Activated CD8-positive, alpha-beta memory T cell treated with anti-CD3 and anti-CD28 coated beads for 24 hours (primary cell): ENCODE data around the gene L3MBTL4.

Experiments
- DNase-seq: peaks from one replicate; pipeline ENCODE4 v3.0.0-alpha.2; 2020

Gene L3MBTL4

GRCh38 chr18:5944448-5944847 lies 470.3 kb downstream of the L3MBTL4 start:
- DNase-seq: no peak

DNA sequence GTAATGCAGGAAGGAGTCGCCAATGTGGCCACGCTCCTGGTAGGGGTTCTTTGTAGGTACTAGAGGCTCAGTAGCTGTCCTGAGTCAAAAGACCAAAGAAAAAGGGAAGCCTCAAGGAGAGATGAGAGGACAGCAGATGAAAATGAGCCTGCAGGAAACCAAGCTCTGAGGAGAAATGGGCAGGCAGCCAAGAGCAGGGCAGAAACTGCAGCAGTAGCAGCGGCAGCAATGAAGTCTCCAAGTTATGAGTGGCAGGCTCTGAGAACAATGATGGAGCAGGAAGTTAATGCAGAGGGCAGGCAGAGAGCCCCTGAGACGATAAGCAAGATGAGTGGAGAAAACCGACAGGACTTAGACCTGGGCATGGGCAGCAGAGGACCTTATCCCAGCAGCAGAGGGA lies 471.2 kb downstream of the L3MBTL4 start:
- DNase-seq: no peak

DNA sequence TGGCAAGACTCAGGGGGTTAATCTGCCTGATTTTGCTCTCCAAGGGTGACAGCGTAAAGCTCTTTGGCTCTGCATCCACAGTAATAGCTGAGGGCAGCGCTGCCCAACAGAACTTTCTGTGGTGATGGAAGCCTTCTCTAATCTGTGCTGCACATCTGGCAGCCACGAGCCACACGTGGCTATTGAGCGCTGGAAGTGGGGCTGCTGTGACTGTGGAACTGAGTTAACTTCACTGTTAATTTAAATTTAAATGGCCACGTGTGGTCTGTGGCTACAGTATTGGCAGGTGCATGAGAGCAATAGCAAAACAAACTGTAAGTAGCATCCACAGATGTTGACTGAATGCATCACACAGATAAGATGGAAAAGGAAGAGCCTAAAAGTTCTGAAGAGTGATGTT lies 472.1 kb downstream of the L3MBTL4 start:
- no peak for DNase-seq

DNA sequence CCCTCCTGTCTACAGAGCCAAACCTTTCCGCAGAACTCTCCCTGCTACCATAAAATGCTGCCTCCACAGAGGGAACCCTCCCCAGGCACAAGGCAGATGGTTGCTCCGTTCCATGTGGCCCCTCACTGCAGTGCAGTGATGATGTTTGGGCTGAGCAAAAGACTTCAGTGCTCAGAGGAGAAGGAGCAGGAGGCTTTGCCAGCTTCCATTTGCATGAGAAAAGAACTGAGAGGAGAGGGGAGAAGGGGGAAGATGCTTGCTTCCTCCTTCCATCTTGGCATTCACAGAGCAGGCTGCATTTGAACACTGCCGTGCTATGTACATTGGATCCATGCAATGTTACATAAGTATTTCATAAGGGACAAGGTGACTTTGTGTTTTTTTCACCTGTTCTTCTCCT lies 472.8 kb downstream of the L3MBTL4 start:
- no peak for DNase-seq

DNA sequence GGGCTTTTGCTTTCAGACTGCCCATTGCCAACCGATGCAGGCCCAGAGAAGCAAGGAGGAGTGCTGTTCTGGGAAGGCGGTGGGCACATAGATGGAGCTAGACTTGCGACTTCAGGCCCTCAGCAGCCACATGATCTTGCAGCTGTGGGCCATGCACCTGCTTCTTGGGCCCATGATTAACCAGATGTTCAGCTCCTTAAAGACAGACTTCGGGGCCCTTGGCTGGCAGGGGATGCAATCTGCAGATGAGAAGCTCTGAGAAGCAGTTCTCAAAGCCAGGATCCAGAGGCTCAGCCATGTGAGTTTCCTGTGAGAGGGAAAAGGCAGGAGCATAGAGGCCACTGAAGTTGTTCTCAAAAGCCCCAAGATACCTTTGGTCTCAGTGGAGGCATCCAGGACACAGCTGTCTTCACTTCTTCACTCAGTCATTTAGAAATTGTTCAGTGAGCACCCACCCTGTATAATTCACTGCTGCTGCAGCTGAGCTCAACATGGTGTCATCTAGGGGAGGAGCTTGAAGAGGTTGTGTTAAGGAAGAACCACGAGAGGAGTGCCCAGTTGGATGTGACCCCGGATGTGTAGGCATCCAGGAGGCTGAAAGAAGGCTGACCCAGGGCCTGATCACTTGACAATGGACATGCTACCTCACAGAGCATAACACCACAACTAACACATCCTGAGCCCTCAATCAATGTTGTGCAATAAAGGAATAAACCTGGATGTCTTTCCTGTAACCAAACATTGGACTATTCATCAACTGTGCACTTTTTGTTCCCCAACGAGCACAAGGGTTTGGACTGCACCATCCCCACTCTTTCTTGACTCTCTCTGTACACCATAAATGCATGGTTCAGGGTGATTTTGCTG lies 474.7 kb downstream of the L3MBTL4 start:
- DNase-seq: no peak

GRCh38 chr18:5937795-5938194 lies 476.9 kb downstream of the L3MBTL4 start:
- no peak for DNase-seq

GRCh38 chr18:5937121-5937520 lies 477.6 kb downstream of the L3MBTL4 start:
- DNase-seq: no peak

- DNase-seq: no peak
Observed at GRCh38 chr18:5930789-5931188, 483.9 kb downstream of the L3MBTL4 start.

DNA sequence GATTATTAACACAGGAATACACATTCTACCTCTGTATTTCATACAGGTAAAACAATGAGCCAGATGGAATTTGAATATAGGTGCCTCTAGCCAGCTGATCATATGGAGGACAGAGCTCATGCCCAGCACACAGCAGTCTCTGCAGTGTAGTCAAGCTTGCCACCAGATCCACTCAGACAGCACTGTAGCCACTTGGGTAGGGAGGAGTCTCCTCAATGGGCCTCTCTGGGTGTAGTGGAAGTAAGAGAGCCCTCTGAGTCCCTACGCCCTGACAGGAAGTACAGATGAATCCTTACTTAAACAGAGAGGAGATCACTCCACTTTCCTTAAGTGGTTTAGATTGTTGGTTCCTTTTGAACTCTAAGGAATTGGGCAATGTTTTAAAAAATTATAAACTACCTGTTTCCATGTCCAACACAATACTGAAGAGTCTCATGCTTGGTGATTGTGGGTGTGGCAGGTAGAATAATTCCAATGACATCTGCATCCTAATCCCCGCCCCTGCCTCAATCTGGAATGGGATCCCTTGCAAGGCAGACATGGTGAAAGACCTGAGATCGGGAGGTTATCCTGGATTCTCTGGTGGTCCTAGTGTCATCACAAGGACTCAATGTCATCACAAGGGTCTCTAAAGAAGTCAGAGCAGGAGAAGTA lies 496.4 kb downstream of the L3MBTL4 start:
- no peak for DNase-seq

DNA sequence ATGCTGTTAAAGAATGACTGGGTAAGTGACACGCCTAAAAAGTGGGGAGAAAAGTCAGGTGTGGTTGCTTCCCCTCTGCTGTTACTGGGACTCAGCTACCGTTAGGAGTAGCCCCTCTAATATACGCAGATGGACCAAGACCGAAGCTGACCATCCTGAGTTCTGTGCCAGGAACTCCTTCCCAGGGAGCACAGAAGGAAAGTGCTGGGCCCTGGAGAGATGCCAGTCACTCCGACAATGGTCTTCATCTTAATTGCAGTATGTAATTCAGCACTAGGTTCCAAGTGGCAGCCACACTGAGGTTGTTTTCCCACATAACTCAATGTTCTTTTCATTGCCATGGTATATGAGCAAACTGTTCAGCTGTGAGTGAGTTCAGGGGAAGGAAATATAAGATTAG lies 499.8 kb downstream of the L3MBTL4 start:
- DNase-seq: no peak

DNA sequence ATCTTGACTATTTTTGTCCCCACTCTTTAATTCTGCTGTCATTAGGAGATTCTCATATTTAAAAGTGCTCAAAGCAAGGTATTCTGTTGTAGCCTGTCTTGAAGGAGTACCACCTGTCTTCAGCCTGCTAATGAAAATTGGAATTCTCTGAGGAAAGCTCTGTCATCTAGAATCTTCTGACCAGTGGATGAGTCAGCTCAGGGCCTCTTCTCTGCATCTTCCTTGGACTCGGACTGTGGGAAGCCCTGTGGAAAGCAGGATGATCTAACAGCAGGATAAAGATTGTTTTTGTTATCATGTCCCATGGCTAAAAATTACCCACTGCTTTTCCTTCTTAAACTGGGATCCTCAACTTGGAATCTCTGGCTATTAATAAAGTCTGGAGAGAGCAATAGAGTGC lies 500.7 kb downstream of the L3MBTL4 start:
- no peak for DNase-seq

GRCh38 chr18:5912566-5912965 lies 502.1 kb downstream of the L3MBTL4 start:
- no peak for DNase-seq

DNA sequence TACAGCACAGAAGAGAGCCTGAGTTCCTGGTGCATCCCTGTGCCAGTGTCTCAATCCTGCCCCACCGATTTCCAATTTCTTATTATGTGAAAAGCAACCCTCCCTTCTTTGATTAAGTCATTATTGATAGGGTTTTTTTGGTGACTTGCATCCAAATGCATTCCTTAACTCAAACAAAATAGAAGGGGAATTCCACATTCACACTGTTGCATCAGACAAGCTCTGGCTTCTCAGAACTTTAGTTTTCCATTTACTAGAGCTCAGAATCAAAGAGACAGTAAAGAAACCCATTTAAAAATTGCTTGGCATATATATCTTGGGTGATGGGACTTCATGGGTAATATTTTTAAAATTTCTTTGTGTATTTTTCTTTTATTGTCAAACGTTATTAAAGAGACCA lies 505.6 kb downstream of the L3MBTL4 start:
- DNase-seq: no peak
